Smooth muscle cell (in vitro differentiated cells): Measurements from ENCODE around the gene C4BPA. TPM values are rescaled to one million over a fixed set of nuclear protein-coding genes. Genes with fewer than 3 reads are reported as not detected.
A peak's percentile ranks its signal among the peaks of the same experiment; 100 is the strongest.

ENCODE experiments used
- DNase-seq: peaks from one replicate; lab custom pipeline; 2025; ENCODE audit not compliant: unreplicated experiment; lab: John Stamatoyannopoulos, UW
- H2AFZ ChIP-seq: fragments of 200-600 bp; sonication (generic); 2 replicates; pipeline ENCODE4 v1.6.0; 2016; ENCODE audit warnings: antibody characterized with exemption, low read depth, mild to moderate bottlenecking
- H3F3A ChIP-seq: fragments of 200-600 bp; sonication (generic); 2 replicates; pipeline ENCODE4 v1.6.0; 2017; ENCODE audit warnings: antibody characterized with exemption, low read depth
- H3K27ac ChIP-seq: fragments of 200-600 bp; sonication (generic); 2 replicates; pipeline ENCODE4 v1.5.1; 2016; ENCODE audit warnings: low read depth, mild to moderate bottlenecking
- H3K27me3 ChIP-seq: fragments of 200-600 bp; sonication (generic); 2 replicates; pipeline ENCODE4 v1.6.1; 2016; ENCODE audit warnings: low read depth, mild to moderate bottlenecking
- H3K36me3 ChIP-seq: fragments of 200-600 bp; sonication (generic); 2 replicates; pipeline ENCODE4 v1.5.1; 2016; ENCODE audit warnings: low read depth
- H3K4me1 ChIP-seq: fragments of 200-600 bp; sonication (generic); 2 replicates; pipeline ENCODE4 v1.5.1; 2016; ENCODE audit warnings: low read depth
- H3K4me2 ChIP-seq: fragments of 200-600 bp; sonication (generic); 2 replicates; pipeline ENCODE4 v1.6.0; 2016; ENCODE audit warnings: mild to moderate bottlenecking
- H3K4me3 ChIP-seq: fragments of 200-600 bp; sonication (generic); 2 replicates; pipeline ENCODE4 v1.5.1; 2016; ENCODE audit warnings: mild to moderate bottlenecking
- H3K79me2 ChIP-seq: fragments of 200-600 bp; sonication (generic); 2 replicates; pipeline ENCODE4 v1.6.0; 2016; ENCODE audit warnings: low read depth, mild to moderate bottlenecking
- H3K9ac ChIP-seq: fragments of 200-600 bp; sonication (generic); 2 replicates; pipeline ENCODE4 v1.6.0; 2016; ENCODE audit warnings: low read depth
- H3K9me3 ChIP-seq: fragments of 200-600 bp; sonication (generic); replicated peaks from 2 replicates; pipeline ENCODE4 v1.5.1; 2016; ENCODE audit warnings: low read depth
- H4K20me1 ChIP-seq: fragments of 200-600 bp; sonication (generic); 2 replicates; pipeline ENCODE4 v1.6.0; 2016; ENCODE audit warnings: low read depth
- CTCF ChIP-seq: fragments of 200-600 bp; sonication (generic); IDR thresholded peaks from 2 replicates; pipeline ENCODE4 v1.5.1; 2017; ENCODE audit warnings: borderline replicate concordance, mild to moderate bottlenecking, antibody characterized with exemption; ENCODE audit not compliant: insufficient read depth, poor library complexity, severe bottlenecking
- WGBS: methylation state at CpG from one replicate; pipeline ENCODE4 v1.1.7; 2016; ENCODE audit warnings: low lambda C conversion rate; 5-methylcytosine and 5-hydroxymethylcytosine counted together
- polyA plus RNA-seq: library from polyadenylated mRNA; unstranded; fragments of >200 nt; fragmentation: Nextera tagmentation; extraction: Ambion mirVana; gene quantifications from 2 replicates; pipeline ENCODE4 v1.2.1, GENCODE V29; 2016
- total RNA-seq: library from RNA; depleted of rRNA; stranded (reverse); fragments of >200 nt; gene quantifications from 2 replicates; pipeline ENCODE4 v1.2.3, GENCODE V29; 2014

Gene C4BPA
- total and polyA plus RNA-seq, 2 experiments from 2014 or later, result not detected

- H3K9ac ChIP-seq, result no peak within 1 kb of the TSS
- peaks cover 6% of the 10 kb centered on the region for H3F3A ChIP-seq
- TF ChIP-seq CTCF, result no peak
- H2AFZ ChIP-seq, result peak within 1 kb of the TSS; percentile 2
- no peaks in the 10 kb centered on the region for H3K79me2 ChIP-seq
- no peak within 1 kb of the TSS for H3K4me3 ChIP-seq
- no peaks in the 10 kb centered on the region for H3K9me3 ChIP-seq
- H3K4me2 ChIP-seq, result peak within 1 kb of the TSS; percentile 5
- no peak within 1 kb of the TSS for H3K27ac ChIP-seq
- WGBS, result 80% methylated on average over 9 of the region's 9 CpGs
- no peaks in the 10 kb centered on the region for H3K36me3 ChIP-seq
- no peak for DNase-seq
- H3K27me3 ChIP-seq, result no peaks in the 10 kb centered on the region
- no peaks in the 10 kb centered on the region for H4K20me1 ChIP-seq
- H3K4me1 ChIP-seq, result peaks cover 6% of the 10 kb centered on the region
These were observed 15.1 kb upstream of the C4BPA start, which contains the start of gene C4BPB for GRCh38 chr1:207088701-207089626. TSS of gene C4BPB (plus strand) at chr1:207088860. CDS start at chr1:207089532, 672 bp downstream.

DNA sequence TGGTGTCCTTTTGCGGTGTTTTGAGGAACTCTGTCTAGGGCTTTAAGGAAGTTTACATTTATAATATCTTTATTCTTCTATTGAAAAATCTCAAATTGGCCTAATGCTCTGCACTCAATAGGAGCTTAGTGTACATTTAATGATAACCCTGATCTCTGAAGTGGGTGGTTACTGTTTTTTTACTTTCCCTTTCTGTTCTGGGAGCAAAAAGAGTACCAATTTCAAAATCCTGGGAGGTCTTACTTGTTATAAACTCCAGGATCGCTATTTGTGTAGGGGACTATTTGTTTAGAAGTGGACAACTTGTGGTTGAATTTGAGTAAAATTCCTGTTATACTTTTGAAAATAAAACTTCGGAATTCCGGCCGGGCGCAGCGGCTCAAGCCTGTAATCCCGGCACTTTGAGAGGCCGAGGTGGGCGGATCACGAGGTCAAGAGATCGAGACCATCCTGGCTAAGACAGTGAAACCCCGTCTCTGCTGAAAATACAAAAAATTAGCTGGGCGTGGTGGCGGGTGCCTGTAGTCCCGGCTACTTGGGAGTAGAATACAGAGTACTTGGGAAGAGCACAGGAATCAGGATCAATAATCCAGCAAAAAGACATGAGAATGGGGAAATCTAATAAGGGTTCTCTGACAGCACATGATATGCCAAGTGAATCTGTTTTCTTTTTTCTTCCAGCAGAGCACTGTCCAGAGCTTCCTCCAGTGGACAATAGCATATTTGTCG lies 14.2 kb upstream of the C4BPA start:
- no peaks in the 10 kb centered on the region for H3K4me1 ChIP-seq
- H3K27ac ChIP-seq, result no peak overlapping the region
- no peak for TF ChIP-seq CTCF
- H3K4me3 ChIP-seq, result no peak overlapping the region
- H3F3A ChIP-seq, result no peaks in the 10 kb centered on the region
- no peak overlapping the region for H2AFZ ChIP-seq
- no peaks in the 10 kb centered on the region for H3K79me2 ChIP-seq
- H3K36me3 ChIP-seq, result no peaks in the 10 kb centered on the region
- no peak overlapping the region for H3K4me2 ChIP-seq
- no peaks in the 10 kb centered on the region for H3K9me3 ChIP-seq
- 96% methylated on average over 17 of the region's 17 CpGs for WGBS
- no peak overlapping the region for H3K9ac ChIP-seq
- DNase-seq, result no peak
- no peaks in the 10 kb centered on the region for H4K20me1 ChIP-seq
- no peaks in the 10 kb centered on the region for H3K27me3 ChIP-seq

- no peaks in the 10 kb centered on the region for H3K36me3 ChIP-seq
- H3F3A ChIP-seq, result no peaks in the 10 kb centered on the region
- no peak for DNase-seq
- no peaks in the 10 kb centered on the region for H4K20me1 ChIP-seq
- H3K9me3 ChIP-seq, result no peaks in the 10 kb centered on the region
- H3K27ac ChIP-seq, result no peak overlapping the region
- H3K79me2 ChIP-seq, result no peaks in the 10 kb centered on the region
- H3K4me2 ChIP-seq, result no peak overlapping the region
- no peak overlapping the region for H3K9ac ChIP-seq
- WGBS, result 92% methylated on average over 4 of the region's 4 CpGs
- no peaks in the 10 kb centered on the region for H3K27me3 ChIP-seq
- no peak overlapping the region for H2AFZ ChIP-seq
- no peaks in the 10 kb centered on the region for H3K4me1 ChIP-seq
- no peak for TF ChIP-seq CTCF
- no peak overlapping the region for H3K4me3 ChIP-seq
These were observed 12.7 kb upstream of the C4BPA start for GRCh38 chr1:207091200-207091908.
